SIG-M5 (cell line): ENCODE results near the gene ENDOD1.
"Not testable (repeated sequence)": the region's sequence is repeated elsewhere in the genome, so short reads cannot be mapped to it uniquely, and the experiment has no call there.

Experiments used
- DNase-seq: peaks from one replicate; lab custom pipeline; 2025; lab: John Stamatoyannopoulos, UW

Gene ENDOD1

DNA sequence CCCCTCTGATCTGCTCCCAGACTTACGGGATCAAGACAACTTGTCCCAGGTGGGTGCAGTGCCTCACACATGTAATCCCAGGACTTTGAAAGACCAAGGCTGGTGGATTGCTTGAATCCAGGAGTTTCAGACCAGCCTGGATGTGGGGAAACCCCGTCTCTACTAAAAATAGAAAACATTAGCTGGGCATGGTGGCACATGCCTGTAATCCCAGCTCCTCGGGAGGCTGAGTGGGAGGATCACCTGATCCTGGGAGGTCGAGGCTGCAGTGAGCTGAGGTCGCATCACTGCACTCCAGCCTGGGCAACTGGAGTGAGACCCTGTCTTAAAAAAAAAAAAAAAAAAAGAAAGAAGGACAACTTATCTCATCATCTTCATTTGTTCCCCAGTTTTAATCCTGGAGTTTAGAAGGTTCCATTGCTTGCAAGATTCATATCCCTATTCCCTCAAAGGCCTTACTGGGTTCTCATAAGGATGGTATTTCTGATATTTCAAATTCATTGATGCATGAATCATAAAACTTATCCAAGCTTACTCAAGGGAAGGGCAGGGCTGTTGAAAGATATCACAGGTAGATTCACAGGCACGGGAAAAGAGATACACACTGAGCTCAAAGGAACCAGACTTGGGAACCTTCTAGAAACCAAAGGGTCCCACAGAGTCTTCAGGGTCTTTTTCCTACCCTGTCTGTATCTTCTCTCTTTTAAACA lies 14.6 kb downstream of the ENDOD1 start:
- no peak for DNase-seq

DNA sequence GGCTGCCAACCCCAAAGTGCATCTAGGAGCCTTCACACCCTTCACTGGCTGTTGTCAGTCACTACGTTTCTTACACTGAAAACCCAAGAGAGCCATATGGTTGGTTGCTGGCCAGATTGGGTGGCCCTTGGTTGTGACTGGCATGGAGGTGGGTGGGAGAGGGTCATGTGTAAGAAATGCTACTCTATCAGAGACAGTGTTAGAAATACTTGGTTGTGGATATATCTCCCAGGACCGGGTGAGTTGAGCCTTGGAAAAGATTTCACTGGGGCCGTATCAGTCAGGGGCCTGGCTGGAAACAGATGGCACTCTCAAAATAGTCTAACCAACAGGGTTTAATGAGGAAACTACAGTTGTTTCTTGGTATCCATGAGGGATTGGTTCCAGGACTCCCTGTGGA lies 15.2 kb downstream of the ENDOD1 start:
- DNase-seq = no peak

DNA sequence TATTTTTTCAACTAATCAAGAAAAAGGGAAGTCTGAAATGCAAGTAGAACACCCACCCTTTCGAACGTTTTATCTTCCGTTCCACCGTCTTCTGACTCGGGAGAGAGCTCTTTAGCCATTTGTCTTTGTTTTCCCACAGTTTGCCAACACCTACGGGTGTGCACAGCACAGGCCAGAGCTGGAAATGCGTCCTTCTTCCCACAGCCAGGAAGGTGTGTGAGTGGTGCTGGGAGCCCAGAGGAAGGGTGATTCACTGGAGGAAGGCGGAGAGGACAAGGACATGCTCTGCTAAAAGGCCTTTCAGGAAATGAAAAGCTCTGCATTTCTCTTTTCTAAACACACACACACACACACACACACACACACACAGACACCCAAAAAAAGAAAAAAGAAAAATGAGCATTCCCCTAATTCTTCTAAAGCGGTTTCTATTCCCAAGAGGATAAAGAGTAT lies 18.5 kb downstream of the ENDOD1 start:
- DNase-seq = no peak

GRCh38 chr11:95108671-95109551 lies 19.3 kb downstream of the ENDOD1 start:
- DNase-seq = no peak

GRCh38 chr11:95111471-95111870 lies 21.8 kb downstream of the ENDOD1 start:
- DNase-seq = not testable (repeated sequence)

- no peak for DNase-seq
These were observed 22.4 kb downstream of the ENDOD1 start for GRCh38 chr11:95111923-95112540.

DNA sequence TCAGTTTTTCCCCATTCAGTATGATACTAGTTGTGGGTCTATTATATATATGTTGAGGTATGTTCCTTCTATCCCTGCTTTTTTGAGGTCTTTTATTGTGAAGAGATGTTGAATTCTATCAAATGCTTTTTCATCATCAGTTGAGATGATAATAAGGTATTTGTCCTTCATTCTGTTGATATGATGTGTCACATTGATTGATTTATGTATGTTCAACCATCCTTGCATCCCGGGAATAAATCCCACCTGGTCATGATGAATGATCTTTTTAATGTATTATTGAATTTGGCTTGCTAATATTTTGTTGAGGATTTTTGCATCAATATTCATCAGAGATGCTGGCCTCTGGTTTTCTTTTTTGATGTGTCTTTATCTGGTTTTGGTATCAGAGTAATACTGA lies 26.0 kb downstream of the ENDOD1 start:
- no peak for DNase-seq

DNA sequence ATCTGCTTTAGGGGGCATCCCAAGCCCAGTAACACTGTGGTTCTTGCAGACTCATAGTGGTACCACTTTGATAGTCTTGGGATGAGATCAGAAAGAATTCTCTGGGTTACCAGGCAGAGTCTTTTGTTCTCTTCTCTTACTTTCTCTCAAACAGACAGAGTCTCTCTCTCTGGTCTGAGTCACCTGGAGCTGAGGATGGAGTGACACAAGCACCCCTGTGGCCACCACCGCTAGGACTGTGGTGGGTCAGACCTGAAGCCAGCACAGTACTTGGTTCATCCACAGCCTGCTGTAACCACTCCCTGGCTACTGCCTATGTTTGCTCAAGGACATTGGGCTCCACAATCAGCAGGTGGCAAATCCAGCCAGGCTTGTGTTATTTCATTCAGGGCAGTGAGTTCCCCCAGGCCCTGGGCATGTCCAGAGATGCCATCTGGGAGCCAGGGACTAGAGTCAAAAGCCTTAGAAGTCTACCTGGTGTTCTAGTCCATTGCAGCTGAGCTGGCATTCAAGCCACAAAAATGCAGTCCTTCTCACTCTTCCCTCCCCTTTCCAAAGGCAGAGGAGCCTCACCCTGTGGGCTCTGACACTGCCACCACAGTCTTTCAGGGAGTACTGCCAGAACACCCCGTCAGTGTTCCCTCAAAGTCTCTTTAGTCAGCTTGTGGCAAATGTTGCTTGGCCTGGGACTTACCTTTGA lies 29.9 kb downstream of the ENDOD1 start:
- DNase-seq = no peak

GRCh38 chr11:95121698-95122097 lies 32.1 kb downstream of the ENDOD1 start:
- no peak for DNase-seq

GRCh38 chr11:95123556-95123955 lies 33.9 kb downstream of the ENDOD1 start:
- DNase-seq = no peak

- no peak for DNase-seq
These were observed 39.0 kb downstream of the ENDOD1 start for GRCh38 chr11:95128602-95129001.

GRCh38 chr11:95132956-95133355 lies 43.3 kb downstream of the ENDOD1 start:
- no peak for DNase-seq

DNA sequence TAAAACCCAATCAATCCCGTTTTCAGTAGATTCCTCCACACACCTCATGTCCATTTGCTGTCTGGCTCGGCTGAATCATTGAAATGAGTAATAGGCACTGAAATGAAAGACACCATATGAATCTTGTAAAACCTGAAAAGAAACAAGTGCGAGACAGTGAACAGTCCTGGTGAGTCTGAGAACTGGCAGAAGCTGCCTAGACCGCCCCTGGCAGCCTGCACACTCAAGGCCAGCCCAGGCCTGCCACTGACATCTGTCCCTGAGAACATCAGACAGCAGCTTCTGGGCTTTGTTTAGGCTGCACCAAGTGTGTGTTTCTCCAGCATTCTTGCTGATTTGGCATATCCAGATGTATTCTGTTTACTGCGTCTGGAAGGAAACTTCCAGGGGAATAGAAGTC lies 44.8 kb downstream of the ENDOD1 start:
- no peak for DNase-seq

DNA sequence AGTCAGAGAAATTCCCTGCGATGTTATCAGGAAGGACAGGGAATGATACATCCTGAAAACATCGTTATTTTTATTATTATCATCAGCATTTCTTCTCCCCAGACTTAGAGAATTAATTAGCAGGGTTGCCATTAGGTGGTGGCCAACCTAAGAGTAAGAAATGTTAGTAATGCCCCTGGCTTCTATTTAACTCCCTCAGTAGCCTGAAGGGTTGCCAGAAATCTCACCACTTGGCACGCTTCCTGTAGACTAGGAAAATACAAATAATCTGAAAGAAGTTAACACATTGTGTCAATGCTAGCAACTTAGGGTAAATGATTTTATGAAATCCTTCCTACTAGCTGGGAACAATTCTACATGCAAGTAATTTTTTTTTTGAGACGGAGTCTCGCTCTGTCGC lies 45.5 kb downstream of the ENDOD1 start:
- DNase-seq = no peak

DNA sequence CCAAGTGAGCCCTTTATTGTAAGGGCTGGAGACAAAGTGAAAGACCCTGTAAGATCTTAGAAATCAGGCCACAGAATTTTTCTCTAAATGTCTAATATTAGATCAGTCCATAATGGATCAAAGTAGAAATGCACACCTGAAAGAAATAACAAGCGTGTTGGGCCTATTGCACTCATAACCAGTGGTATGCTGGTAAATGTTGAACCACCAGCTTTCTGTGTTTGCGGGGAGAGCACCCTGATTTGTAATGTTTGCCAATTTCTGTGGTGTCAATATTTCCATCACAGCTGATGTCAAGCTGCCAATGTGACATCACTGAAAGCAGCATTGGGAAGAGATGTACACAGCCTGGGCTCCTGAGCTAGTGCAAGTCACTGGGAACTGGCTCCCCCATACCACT lies 46.2 kb downstream of the ENDOD1 start:
- no peak for DNase-seq

DNA sequence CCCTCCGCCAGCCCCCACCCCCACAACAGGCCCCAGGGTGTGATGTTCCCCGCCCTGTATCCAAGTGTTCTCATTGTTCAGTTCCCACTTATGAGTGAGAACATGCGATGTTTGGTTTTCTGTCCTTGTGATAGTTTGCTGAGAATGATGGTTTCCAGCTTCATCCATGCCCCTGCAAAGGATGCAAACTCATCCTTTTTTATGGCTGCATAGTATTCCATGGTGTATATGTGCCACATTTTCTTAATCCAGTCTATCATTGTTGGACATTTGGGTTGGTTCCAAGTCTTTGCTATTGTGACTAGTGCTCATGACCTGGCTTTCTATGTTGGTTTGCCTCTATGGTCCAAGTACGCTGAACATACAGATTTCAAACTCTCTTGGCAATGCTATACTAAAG lies 47.1 kb downstream of the ENDOD1 start:
- DNase-seq = not testable (repeated sequence)

DNA sequence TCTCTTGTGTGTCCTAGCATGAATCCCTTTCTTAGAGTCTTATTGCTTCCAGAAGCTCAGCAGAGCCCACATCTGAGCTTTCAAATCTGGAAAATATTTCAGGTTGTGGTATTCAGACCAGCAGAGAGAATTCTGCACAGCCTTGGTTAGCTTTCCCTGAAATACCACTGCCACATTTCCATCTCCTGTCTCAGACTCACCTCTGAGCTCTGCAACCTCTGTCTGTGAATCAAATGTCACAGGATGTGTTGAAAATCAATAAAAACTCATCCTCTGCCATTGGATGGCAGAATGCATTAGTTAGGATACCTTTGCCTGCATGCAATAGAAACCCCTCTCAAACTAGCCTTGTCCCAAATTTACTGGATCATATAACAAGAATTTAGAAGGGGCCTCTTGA lies 47.7 kb downstream of the ENDOD1 start:
- DNase-seq = no peak

DNA sequence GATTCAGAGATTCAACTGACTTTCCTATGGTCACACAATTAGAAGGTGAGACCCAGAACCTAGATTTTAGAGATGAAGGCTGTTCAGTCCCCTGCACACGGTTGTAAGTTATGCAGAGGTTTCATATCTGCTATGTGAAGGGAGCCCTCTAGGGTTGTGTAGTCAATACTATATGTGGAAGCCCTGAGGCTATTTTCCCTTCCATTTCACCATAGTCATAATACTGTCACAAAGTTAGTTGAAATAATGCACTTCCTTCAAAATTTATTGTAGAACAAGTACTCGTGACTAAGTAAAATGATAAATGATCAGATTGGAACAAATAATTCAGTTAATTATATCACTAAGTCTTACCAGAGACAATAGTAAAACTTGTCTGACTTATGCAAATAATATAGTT lies 48.8 kb downstream of the ENDOD1 start:
- no peak for DNase-seq

DNA sequence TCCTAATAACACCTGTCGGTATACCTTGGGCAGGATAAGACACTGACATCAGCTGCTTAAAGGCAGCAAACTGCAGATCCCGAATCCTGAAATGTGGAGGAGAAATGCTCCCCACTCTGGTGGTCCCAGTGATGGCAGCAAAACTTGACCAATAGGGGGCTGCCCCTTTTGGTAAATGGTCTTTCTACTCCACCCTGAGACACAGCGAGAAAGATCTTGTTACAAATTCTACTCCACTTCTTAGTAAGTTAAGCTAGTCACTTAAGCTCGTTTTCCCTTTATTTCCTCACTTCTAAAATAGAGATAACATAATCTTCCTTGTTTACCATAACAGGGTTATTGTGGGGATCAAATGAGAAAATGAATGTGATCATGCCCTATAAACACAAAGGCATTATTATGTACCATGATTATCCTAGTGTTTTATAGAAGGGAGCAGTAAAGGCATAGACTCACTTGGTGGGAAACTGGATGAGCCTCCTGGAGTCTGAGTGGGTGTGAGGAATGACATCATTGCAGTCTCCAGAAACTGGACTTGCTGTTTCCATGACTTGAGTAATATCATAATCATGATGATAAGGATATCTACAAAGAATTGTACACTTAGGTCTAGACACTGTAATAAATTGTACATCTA lies 50.9 kb downstream of the ENDOD1 start:
- DNase-seq = no peak

- DNase-seq = no peak
These were observed 52.8 kb downstream of the ENDOD1 start for GRCh38 chr11:95142431-95142830.

DNA sequence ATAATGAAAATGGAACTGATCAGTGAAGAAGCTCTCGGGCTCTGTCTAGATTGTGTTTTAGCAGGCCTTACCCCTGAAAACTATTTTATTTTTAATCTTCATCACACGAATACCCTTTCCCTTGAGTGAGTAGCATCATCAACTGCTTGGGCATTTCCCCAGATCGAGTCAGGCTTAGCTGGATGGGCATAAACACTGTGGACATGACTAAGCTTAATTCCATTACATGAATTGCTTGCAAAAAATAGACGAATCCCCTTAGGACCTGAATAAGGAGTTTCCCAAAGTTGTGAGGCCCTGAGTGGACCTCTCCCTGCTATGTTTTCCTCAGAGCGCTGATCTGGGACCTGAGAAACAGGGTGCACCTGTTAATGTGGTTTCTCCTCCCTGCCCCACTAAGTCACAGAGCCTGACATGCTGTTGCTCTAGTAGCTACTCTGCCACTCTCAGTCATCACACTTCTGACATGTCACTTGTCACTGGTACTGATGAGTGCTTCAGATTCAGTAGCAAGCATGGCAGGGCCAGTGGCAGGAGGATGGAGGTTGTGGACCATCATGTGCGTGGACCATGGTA lies 53.5 kb downstream of the ENDOD1 start:
- no peak for DNase-seq
